ENCODE measurements around the gene FMNL1.

- TF ChIP-seq CTCF (conservative IDR thresholded peaks at IDR 0.05) (no peak), ZFX (IDR thresholded peaks at IDR 0.05) (no peak)
Observed at GRCh38 chr17:45266372-45266926, 44.8 kb downstream of the FMNL1 start.
